Measurements from ENCODE around the gene C1RL.
"Not testable (repeated sequence)": the region's sequence is repeated elsewhere in the genome, so short reads cannot be mapped to it uniquely, and the experiment has no call there.

Gene C1RL

DNA sequence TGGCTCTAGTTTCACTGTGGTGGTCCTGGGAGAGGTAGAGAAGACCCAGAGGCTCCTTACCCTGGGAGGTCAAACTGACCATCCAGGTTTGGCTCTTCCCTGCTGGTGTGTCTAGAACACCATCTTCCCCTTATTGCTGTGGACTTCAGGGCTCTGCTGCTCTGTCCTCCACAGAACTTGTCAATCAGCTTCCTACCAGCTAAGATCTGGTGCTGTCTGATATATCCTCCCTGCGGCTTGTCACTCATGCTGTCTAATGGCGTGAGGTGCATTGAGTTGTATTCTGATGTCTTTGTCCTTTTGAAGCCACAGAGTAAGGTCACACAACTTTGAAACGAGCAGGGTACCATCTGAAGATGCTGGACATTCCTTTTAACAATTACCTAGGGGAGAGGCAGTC lies 7.2 kb upstream of the C1RL start:
- DNase-seq (ENCODE audit: extremely low read depth in 1 of 2, low read depth in 1 of 2) = no peak

DNA sequence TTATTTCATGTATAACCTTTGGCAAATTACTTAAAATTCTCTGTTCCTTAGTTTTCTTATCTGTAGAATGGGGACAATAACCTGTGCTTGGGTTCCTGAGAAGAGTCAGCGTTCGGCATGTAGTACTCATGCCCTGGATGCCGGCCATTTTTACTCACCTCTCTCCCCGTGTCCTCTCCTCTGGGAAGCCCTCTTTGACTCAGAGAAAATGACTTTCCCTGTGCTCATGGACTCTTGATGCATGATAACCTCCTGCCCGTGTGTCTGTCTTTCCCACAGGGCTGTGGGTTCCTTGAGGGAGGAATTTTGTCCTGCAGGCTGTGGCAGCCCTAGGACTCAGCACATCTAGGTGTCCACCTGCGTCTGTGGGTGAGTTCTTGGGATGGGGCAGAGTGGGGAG lies 5.8 kb upstream of the C1RL start:
- DNase-seq (ENCODE audit: extremely low read depth in 1 of 2, low read depth in 1 of 2) = no peak

DNA sequence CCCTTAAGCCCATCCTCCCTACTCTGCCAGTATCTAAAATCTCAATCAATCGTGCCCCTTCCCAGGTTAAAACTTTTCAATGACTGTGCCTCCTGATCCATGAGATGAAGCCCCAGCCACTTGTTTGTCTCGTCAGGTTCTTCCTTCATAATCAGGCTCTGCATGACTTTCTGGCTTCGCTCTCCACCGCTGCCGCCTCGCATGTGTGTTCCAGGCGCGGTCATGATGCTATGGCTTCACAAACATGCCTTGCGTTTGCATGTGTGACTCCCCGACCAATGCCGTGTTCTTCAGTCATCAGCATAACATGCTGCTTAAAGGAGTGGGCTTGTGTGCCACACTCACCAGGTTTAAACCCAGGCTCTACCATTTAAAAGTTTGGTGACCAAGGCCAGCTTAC lies 5.0 kb upstream of the C1RL start:
- DNase-seq (ENCODE audit: extremely low read depth in 1 of 2, low read depth in 1 of 2) = no peak

DNA sequence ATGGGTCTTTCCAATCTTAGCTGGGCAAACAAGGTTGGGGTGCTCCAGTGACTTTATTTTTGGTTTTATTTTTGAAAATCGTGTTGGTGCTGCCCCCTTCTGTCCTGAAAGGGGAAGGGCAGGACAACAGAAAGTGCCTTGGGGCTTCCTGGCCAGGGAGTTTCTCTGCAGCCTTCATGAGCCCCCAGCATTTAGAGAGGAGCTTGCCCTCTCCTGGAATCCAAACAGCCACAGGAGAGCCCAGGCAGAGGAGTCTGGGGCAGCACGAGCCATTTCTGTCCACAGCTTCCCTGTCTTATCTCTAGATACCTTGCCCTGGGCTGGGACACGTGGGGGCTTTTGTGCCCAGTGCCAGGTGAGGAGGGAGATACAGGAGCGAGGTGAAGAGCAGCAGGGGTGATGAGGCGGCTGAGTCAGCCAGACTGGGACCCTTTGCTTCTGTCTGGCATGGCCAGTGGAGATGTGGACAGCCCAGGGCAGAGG lies 4.4 kb upstream of the C1RL start:
- DNase-seq (ENCODE audit: extremely low read depth in 1 of 2, low read depth in 1 of 2) = no peak

DNA sequence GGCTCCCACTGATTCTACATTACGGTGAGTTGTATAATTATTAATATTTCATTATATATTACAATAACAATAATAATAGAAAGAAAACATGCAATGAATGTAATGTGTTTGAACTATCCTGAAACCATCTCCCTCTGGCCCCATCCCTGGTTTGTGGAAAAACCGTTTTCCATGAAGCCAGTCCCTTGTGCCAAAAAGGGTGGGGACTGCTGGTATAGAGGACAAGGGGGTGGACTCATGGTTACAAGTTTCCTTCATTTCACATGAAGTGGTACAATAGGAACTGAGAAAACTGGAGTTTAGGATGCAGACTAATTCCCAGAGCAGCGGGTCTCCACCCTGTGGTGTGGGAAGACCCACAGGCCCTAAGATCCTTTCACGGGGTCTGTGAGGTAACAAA lies 3.0 kb upstream of the C1RL start:
- DNase-seq (ENCODE audit: extremely low read depth in 1 of 2, low read depth in 1 of 2) = no peak

- no peak for DNase-seq (ENCODE audit: extremely low read depth in 1 of 2, low read depth in 1 of 2)
Observed at GRCh38 chr12:7110661-7111060, 1.6 kb upstream of the C1RL start.

DNA sequence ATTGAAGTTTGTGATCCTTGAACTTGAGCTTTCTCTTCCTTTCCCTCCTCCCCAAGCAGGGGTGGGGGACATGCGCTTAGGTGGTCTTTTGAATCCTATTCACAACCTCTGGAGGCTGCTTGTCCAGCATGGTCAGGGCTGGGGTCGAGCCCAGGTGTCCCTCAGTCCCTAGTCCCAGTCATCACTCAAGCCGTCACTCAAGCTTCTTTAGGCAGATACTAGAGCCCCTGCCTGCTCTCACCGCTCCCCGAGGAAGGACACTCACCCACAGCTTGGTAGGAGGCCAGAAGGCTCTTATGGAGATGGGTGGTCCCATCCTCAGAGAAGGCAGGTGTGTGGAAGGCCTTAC lies 532 bp upstream of the C1RL start:
- no peak for DNase-seq (ENCODE audit: extremely low read depth in 1 of 2, low read depth in 1 of 2)

GRCh38 chr12:7108003-7108795 lies 815 bp downstream of the C1RL start:
- peak; percentile 60 to 75 for DNase-seq (ENCODE audit: extremely low read depth in 1 of 2, low read depth in 1 of 2)

DNA sequence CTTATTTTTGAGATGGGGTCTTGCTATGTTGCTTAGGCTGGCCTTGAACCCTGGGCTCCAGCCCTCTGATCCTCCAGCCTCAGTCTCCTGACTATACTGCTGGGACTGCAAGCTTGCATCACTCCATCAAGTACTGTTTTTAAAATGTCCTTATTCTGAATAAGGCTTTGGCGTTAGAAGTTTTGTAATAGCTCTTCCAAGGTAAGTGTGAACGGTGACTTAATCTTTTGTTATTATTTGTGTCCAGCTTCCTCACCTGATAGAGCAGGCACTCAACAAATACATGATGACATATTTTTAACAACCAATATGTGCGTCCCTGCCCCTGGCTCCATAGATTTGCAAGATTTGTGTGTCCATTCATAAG lies 1.4 kb downstream of the C1RL start:
- DNase-seq (ENCODE audit: extremely low read depth in 1 of 2, low read depth in 1 of 2) = no peak

GRCh38 chr12:7107181-7107580 lies 1.8 kb downstream of the C1RL start:
- DNase-seq (ENCODE audit: extremely low read depth in 1 of 2, low read depth in 1 of 2) = not testable (repeated sequence)

DNA sequence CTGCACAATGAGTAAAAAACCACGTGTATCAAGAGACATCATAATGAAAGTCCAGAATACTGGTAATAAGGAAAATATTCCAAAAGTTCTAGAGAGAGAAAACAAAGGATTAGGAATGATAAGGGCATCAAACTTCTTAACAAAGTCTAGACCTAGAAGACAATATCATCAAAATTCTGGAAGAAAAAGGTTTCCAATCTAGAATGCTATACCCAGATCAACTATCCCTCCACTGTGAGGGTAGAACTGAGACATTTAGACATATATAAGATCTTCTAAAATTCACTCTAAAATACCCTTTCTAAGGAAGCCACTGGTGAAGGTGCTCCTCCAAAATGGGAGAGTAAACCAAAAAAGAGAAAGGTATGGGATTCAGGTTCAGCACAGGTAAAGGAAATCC lies 2.9 kb downstream of the C1RL start:
- DNase-seq (ENCODE audit: extremely low read depth in 1 of 2, low read depth in 1 of 2) = no peak

GRCh38 chr12:7103837-7104584 lies 5.0 kb downstream of the C1RL start:
- DNase-seq (ENCODE audit: extremely low read depth in 1 of 2, low read depth in 1 of 2) = no peak

DNA sequence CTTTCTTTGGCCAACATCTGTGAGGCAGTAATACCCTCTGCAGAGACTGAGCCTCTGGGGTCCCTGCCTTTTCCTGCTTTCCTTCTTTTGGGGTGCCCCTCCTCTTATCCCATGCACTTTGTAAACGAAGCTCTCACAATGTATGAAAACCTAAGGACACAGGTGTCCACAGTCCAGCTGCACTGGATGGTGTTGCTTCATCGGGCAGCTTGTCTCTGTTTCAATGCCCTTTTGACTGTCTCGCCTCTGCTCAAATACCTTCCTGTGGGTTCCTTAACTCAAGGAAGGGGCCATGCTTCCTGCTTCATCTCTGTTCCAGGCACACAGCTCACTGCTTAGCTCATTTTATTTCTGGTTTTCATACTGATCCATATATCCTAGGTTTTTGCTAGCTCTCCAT lies 6.4 kb downstream of the C1RL start:
- DNase-seq (ENCODE audit: extremely low read depth in 1 of 2, low read depth in 1 of 2) = no peak

DNA sequence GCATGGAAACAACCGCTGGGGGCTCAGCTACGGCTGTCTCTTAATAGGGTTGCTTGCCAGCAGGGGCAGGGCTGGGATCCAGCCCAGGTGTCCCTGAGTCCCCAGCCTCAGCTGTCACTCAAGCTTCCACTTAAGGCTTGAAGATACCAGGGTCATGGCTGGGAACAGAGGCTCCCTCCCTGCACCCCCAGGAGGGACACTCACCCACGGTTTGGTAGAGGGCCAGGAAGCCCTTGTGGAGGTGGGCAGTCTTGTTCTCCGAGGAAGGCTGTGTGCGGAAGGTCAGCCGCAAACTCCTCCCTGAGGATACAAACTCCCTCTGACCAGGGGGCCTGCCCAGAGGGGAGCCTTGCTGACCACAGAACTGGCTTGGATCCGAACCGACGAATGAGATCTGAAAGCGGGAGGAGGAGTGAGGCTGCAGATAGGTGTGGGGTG lies 7.3 kb downstream of the C1RL start:
- no peak for DNase-seq (ENCODE audit: extremely low read depth in 1 of 2, low read depth in 1 of 2)

DNA sequence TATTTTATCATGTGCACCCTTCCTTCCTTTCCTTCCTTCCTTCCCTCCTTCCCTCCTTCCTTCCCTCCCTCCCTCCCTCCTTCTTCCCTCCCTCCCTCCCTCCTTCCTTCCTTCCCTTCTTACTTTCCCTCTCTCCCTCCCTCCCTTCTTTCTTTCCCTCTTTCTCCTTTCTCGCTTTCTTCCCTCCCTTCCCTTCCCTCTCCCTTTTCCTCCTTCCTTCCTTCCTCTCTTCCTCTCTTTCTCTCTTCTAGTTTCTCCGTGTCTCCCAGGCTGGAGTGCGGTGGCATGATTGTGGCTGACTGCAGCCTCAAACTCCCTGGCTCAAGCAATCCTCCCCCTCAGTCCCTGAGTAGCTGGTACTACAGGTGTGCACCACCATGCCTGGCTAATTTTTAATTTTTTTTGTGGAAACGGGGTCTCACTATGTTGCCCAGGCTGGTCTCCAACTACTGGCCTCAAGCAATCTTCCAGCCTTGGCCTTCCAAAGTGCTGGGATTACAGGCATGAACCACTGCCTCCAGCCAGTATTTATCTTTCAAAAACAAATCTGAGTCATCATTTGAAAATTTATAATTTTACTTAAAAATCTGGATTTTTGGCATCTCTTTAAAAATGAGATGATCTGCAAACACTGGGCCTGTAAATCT lies 7.8 kb downstream of the C1RL start:
- DNase-seq (ENCODE audit: extremely low read depth in 1 of 2, low read depth in 1 of 2) = no peak

DNA sequence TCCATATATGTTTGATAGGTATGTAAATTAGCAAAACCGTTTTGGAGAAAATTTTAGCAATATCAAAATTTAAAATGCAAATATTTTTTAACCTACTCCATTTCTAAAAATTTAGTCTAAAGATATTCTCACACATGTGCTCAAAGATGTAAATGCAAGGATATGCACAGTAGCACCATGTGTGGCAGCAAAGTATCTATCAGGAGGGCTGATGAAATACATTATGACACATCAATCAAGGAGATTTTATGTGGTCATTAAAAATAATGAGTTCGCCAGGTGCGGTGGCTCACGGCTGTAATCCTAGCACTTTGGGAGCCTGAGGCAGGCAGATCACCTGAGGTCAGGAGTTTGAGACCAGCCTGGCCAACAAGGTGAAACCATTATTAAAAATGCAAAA lies 8.8 kb downstream of the C1RL start:
- DNase-seq (ENCODE audit: extremely low read depth in 1 of 2, low read depth in 1 of 2) = no peak

- DNase-seq (ENCODE audit: extremely low read depth in 1 of 2, low read depth in 1 of 2) = no peak
Observed at GRCh38 chr12:7099290-7099996, 9.6 kb downstream of the C1RL start.

GRCh38 chr12:7096979-7097378 lies 12.0 kb downstream of the C1RL start:
- no peak for DNase-seq (ENCODE audit: extremely low read depth in 1 of 2, low read depth in 1 of 2)

DNA sequence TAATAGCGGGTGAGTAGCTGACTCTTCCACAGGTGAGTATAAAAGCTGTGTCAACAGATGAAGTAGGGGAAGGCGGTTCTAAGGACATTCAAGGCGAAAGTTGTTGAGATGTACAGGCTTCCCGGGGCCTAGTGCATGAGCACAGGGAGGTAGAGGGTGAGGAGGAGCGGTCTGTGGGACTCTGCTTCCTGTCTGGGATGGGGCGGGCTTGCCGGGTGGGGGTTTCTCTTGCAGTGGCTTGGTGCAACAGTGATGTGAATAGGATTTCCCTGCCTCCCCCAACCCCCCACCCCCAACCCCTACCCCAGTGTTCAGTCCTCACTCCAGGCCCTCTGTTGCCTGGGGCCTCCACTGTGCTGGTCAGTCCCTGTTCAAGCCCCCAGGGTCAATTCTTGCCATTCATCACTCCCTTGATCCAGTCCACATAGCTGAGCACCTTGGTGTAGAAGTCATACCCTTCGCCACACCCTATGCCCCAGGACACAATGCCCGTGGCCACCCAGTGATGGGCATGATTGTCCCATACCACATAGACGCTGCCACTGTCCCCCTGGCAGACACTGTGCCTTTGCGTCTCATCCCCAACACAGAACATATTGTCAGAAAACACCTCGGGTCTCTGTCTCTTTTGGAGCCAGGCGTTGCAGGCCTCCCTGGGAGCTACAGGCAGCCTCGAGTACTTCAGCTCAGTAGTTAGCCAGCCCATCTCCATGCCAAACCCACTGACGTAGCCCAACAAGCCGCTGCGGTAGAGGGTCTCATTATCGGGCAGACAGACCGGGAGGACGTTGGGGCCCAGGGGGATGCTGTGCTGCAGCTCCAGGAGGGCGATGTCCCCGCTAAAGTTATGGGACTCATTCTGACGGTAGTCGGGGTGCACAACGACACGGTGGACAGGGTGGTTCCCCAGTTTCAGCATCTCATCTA lies 12.7 kb downstream of the C1RL start:
- DNase-seq (ENCODE audit: extremely low read depth in 1 of 2, low read depth in 1 of 2) = no peak

- no peak for DNase-seq (ENCODE audit: extremely low read depth in 1 of 2, low read depth in 1 of 2)
Observed at GRCh38 chr12:7093892-7094291, 15.1 kb downstream of the C1RL start.
